Esophagus muscularis mucosa (tissue), 4 donors: ENCODE results near the gene CAMTA1.

Source experiments
- EP300 ChIP-seq: sonication (generic); formaldehyde crosslinking; IDR thresholded peaks from one replicate; pipeline ENCODE4 v1.6.1; 2017; ENCODE audit warnings: antibody characterized with exemption
- POLR2A ChIP-seq: fragments of 450-650 bp; IDR thresholded peaks from one replicate; pipeline ENCODE4 v1.6.1; 2017; ENCODE audit warnings: antibody characterized with exemption, moderate library complexity, mild to moderate bottlenecking, low read depth
- TF ChIP-seq, protein P1 (sequence below), 3 experiments: fragments of 200-600 bp in 2 of 3; fragments of 450-650 bp in 1 of 3; sonication (generic) in 2 of 3; IDR thresholded peaks; one replicate each; pipeline ENCODE4 v1.5.1; 2017 to 2019; ENCODE audit warnings: antibody characterized with exemption in 3 of 3, mild to moderate bottlenecking in 2 of 3, moderate library complexity in 1 of 3

DNA sequence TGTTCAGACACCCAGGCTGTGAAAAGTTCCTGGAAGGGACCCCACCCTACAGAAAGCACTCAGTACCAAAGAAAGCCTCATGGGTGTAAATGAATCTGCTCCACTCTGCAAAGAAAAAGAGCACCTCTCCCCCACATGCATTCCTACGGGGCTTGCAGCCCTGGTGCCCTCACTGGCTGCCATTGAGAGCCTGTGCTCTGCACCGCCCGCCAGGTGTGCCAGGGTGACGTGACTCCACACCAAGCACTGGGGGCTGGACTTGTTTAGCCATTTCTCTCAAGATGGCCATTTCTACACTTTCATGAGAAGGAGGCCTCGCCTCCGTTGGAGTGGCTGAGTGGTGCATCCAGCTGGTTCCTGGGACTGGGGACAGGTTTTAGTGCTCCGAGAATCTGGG is 605.3 kb downstream of the CAMTA1 start:
- TF ChIP-seq POLR2A (no peak), EP300 (no peak)
- TF ChIP-seq, protein P1, sequence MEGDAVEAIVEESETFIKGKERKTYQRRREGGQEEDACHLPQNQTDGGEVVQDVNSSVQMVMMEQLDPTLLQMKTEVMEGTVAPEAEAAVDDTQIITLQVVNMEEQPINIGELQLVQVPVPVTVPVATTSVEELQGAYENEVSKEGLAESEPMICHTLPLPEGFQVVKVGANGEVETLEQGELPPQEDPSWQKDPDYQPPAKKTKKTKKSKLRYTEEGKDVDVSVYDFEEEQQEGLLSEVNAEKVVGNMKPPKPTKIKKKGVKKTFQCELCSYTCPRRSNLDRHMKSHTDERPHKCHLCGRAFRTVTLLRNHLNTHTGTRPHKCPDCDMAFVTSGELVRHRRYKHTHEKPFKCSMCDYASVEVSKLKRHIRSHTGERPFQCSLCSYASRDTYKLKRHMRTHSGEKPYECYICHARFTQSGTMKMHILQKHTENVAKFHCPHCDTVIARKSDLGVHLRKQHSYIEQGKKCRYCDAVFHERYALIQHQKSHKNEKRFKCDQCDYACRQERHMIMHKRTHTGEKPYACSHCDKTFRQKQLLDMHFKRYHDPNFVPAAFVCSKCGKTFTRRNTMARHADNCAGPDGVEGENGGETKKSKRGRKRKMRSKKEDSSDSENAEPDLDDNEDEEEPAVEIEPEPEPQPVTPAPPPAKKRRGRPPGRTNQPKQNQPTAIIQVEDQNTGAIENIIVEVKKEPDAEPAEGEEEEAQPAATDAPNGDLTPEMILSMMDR (IDR thresholded peaks at IDR 0.05), result no peak
